Nephron (organoid): ENCODE measurements around the gene GRM5.
A peak's percentile ranks its signal among the peaks of the same experiment; 100 is the strongest.

Experiments
- H3K27ac Mint-ChIP-seq, 3 experiments: 2 replicates each; pipeline ENCODE4 v1.8.0; 2020; ENCODE audit warnings: mixed read lengths in 3 of 3, mild to moderate bottlenecking in 2 of 3, moderate library complexity in 1 of 3
- H3K27me3 Mint-ChIP-seq: 2 replicates; pipeline ENCODE4 v1.8.0; 2021; ENCODE audit warnings: low read depth, mild to moderate bottlenecking, moderate library complexity, mixed read lengths
- H3K36me3 Mint-ChIP-seq: 2 replicates; pipeline ENCODE4 v1.8.0; 2020; ENCODE audit warnings: low read depth, mixed read lengths
- H3K4me1 Mint-ChIP-seq: 2 replicates; pipeline ENCODE4 v1.8.0; 2020; ENCODE audit warnings: mixed read lengths
- H3K4me3 Mint-ChIP-seq, 3 experiments: 2 replicates each; pipeline ENCODE4 v1.8.0; 2020; ENCODE audit warnings: mild to moderate bottlenecking in 3 of 3, mixed read lengths in 3 of 3, moderate library complexity in 2 of 3
- H3K9me3 Mint-ChIP-seq: 2 replicates; pipeline ENCODE4 v1.8.0; 2020; ENCODE audit warnings: mixed read lengths
- TF ChIP-seq, protein P1 (sequence below), 3 experiments: fragments of 200-600 bp; sonication (generic); IDR thresholded peaks; one replicate each; pipeline ENCODE4 v1.5.0; 2021; ENCODE audit warnings: antibody characterized with exemption in 3 of 3; ENCODE audit not compliant: unreplicated experiment in 3 of 3

GRM5 gene

DNA sequence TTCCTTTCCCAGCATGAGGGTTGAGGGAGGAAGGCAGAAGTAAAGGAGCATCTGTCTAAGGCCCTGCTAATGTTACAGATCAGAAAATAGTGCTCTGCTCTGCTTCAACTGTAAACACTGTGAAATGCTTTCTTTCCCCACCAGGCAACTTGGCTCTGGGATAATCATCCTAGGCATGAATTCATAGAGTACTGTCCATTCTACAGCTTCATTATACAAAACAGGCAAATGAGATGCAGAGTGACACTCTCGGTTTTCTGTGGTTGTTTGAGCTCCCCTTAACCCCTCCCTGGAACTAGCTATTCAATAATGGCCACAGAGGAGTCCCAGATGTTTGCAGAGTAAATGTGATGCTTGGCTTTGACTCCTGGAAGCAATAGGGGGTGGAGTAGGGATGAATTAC is 544.0 kb downstream of the GRM5 start:
- Mint-ChIP-seq H3K9me3 (no peaks in the 10 kb centered on the region), H3K4me1 (peaks cover 17% of the 10 kb centered on the region), H3K4me3 (no peak overlapping the region), H3K27me3 (peaks cover 10% of the 10 kb centered on the region), H3K36me3 (no peaks in the 10 kb centered on the region), H3K27ac (peak overlapping the region; percentile 41 to 86 (median 85))
- TF ChIP-seq, protein P1, sequence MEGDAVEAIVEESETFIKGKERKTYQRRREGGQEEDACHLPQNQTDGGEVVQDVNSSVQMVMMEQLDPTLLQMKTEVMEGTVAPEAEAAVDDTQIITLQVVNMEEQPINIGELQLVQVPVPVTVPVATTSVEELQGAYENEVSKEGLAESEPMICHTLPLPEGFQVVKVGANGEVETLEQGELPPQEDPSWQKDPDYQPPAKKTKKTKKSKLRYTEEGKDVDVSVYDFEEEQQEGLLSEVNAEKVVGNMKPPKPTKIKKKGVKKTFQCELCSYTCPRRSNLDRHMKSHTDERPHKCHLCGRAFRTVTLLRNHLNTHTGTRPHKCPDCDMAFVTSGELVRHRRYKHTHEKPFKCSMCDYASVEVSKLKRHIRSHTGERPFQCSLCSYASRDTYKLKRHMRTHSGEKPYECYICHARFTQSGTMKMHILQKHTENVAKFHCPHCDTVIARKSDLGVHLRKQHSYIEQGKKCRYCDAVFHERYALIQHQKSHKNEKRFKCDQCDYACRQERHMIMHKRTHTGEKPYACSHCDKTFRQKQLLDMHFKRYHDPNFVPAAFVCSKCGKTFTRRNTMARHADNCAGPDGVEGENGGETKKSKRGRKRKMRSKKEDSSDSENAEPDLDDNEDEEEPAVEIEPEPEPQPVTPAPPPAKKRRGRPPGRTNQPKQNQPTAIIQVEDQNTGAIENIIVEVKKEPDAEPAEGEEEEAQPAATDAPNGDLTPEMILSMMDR (IDR thresholded peaks at IDR 0.05; ENCODE audit: unreplicated experiment in 3 of 3): no peak

DNA sequence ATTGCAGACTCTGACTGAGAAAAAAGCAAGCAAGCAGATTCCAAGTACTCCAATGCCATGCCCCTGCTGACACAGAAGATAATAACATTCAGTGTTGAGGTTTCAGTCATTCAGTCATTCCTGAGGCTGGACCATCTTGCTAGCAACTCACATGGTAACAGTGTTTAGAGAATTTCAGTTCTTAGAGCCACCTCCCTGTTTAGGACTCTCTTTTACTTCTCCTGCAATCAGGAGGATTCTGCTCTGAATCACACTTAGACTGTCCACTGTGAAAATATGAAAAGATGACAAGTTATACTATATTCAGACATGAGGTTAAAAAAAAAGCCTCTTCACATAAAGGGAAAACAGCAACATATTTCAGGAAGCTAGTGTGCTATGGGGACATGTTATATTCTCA is 544.4 kb downstream of the GRM5 start:
- H3K27ac Mint-ChIP-seq: peak overlapping the region; percentile 41 to 86 (median 85)
- TF ChIP-seq, protein P1 (IDR thresholded peaks at IDR 0.05; ENCODE audit: unreplicated experiment in 3 of 3): no peak

DNA sequence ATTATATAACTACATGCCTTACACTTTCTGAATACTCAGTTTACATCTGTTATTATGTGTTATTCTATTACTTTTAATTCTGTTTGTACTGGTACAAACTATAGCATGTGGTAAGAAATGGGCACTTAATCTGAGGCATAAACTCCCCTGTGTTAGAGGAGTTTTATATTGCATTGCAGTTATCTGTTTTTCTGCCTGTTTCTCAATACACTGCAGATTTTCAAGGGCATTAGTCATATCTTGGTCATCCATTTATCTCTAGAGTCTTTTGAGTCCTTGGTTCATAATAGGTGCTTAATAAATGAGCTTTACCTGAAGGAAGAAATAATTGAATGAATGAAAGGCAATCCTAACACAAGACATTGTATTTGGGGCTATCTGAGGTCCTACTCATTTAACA is 545.4 kb downstream of the GRM5 start:
- peaks cover 10% of the 10 kb centered on the region for H3K27me3 Mint-ChIP-seq
- TF ChIP-seq, protein P1 (IDR thresholded peaks at IDR 0.05; ENCODE audit: unreplicated experiment in 3 of 3): no peak
- H3K4me3 Mint-ChIP-seq: no peak overlapping the region
- no peaks in the 10 kb centered on the region for H3K36me3 Mint-ChIP-seq
- no peaks in the 10 kb centered on the region for H3K9me3 Mint-ChIP-seq
- H3K27ac Mint-ChIP-seq: no peak overlapping the region
- peaks cover 17% of the 10 kb centered on the region for H3K4me1 Mint-ChIP-seq

More for the DNA sequence above, 544.4 kb downstream of the GRM5 start:
- Mint-ChIP-seq H3K4me1 (peaks cover 17% of the 10 kb centered on the region), H3K4me3 (no peak overlapping the region), H3K36me3 (no peaks in the 10 kb centered on the region), H3K9me3 (no peaks in the 10 kb centered on the region), H3K27me3 (peaks cover 10% of the 10 kb centered on the region)

DNA sequence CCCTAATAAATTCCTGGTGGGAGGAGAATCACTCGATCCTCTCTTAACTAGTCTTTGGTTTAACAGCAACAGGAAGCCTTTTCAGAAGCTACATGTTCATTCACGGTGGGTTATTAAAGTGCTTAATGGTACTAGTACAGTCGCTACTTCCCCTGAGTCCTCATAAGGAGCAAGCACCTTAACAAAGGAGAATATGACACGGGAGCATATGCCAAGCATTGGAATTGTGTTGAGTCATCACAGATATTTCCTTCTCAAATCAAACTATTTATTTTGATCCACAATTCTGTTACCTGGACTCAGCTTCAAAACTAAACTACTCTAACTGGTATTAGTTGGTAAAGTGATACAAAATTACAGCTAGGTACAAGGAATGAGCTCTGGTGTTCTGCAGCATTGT is 550.8 kb downstream of the GRM5 start:
- H3K4me1 Mint-ChIP-seq: peaks cover 10% of the 10 kb centered on the region
- TF ChIP-seq, protein P1 (IDR thresholded peaks at IDR 0.05; ENCODE audit: unreplicated experiment in 3 of 3): no peak

DNA sequence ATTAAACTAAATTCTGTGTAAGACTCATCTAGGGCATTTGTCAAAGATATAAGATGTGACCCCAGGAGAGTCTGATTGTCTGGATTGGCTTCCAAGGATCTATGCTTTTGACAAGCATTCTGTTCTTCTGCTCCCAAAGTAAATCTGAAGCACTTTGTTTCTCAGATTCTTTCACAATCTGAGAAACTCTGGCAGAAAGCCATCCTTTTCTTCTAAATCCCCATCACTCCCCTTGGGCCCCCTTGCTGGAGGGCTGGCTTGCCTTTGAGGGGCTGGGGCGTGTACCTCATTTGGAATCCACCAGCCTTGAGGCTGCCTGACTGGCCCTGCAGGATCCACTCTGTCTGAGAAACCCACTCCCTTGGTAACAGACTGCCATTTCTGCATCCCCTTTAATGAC is 554.8 kb downstream of the GRM5 start:
- no peaks in the 10 kb centered on the region for H3K36me3 Mint-ChIP-seq
- TF ChIP-seq, protein P1 (IDR thresholded peaks at IDR 0.05; ENCODE audit: unreplicated experiment in 3 of 3): no peak

More for the DNA sequence above, 550.8 kb downstream of the GRM5 start:
- no peaks in the 10 kb centered on the region for H3K36me3 Mint-ChIP-seq
- peaks cover 53% of the 10 kb centered on the region for H3K27me3 Mint-ChIP-seq
- no peaks in the 10 kb centered on the region for H3K9me3 Mint-ChIP-seq
- H3K27ac Mint-ChIP-seq: no peak overlapping the region
- no peak overlapping the region for H3K4me3 Mint-ChIP-seq

More for the DNA sequence above, 554.8 kb downstream of the GRM5 start:
- Mint-ChIP-seq H3K27me3 (peaks cover 84% of the 10 kb centered on the region), H3K4me3 (peak overlapping the region in 1 of 3 experiments; percentile 6), H3K9me3 (no peaks in the 10 kb centered on the region), H3K27ac (peak overlapping the region in 2 of 3 experiments; percentile 0 to 83), H3K4me1 (peaks cover 10% of the 10 kb centered on the region)
